CD14-positive monocyte (primary cell): ENCODE results near the gene MRPL50. TPM values are rescaled to one million over a fixed set of nuclear protein-coding genes. Genes with fewer than 3 reads are reported as not detected.

Experiments
- DNase-seq, 3 donors: peaks; one replicate each; pipeline ENCODE4 v3.0.0-alpha.2; 2011 to 2022
- H2AFZ ChIP-seq: 2 replicates; pipeline ENCODE4 v1.6.0; 2012; ENCODE audit warnings: mild to moderate bottlenecking, low read depth, low read length, inconsistent platforms; ENCODE audit not compliant: insufficient read depth, poor library complexity, severe bottlenecking
- H3K27ac ChIP-seq, 2 donors: 1 replicate in 1 of 2; 2 replicates in 1 of 2; pipeline ENCODE4 v1.5.1; 2012 to 2013; ENCODE audit warnings: low read length in 2 of 2, control low read depth in 1 of 2, inconsistent platforms in 1 of 2, low read depth in 1 of 2, mild to moderate bottlenecking in 1 of 2
- H3K27me3 ChIP-seq, 2 donors: one replicate each; pipeline versions ENCODE4 v1.6.0 to v1.6.1; 2011 to 2013; ENCODE audit warnings: low read length in 2 of 2; ENCODE audit not compliant: control insufficient read depth in 2 of 2, insufficient read depth in 2 of 2
- H3K36me3 ChIP-seq, 2 donors: replicated peaks in 1 of 2; 1 replicate in 1 of 2; 2 replicates in 1 of 2; pipeline versions ENCODE4 v1.5.1 to v1.6.1; 2012 to 2013; ENCODE audit warnings: low read length in 2 of 2, control low read depth in 1 of 2, inconsistent platforms in 1 of 2, mild to moderate bottlenecking in 1 of 2; ENCODE audit not compliant: insufficient read depth in 2 of 2, control insufficient read depth in 1 of 2
- H3K4me1 ChIP-seq, 2 donors: 1 replicate in 1 of 2; 2 replicates in 1 of 2; pipeline versions ENCODE4 v1.5.1 to v1.6.1; 2012 to 2013; ENCODE audit warnings: low read length in 2 of 2, control low read depth in 1 of 2, inconsistent platforms in 1 of 2, mild to moderate bottlenecking in 1 of 2, moderate library complexity in 1 of 2; ENCODE audit not compliant: insufficient read depth in 2 of 2, control insufficient read depth in 1 of 2
- H3K4me2 ChIP-seq: replicated peaks from 2 replicates; pipeline ENCODE3; 2012; ENCODE audit warnings: low read length, moderate library complexity, mild to moderate bottlenecking; ENCODE audit not compliant: poor library complexity, severe bottlenecking; ENCODE audit errors: extremely low read depth
- H3K4me3 ChIP-seq, 3 experiments: fragments of 200-600 bp in 1 of 3; sonication (generic) in 1 of 3; replicated peaks in 1 of 3; 1 replicate in 2 of 3; 2 replicates in 1 of 3; pipeline ENCODE4 v1.5.1; 2011 to 2013; ENCODE audit warnings: low read length in 3 of 3, mild to moderate bottlenecking in 3 of 3, control low read depth in 2 of 3, low read depth in 2 of 3, inconsistent platforms in 1 of 3, moderate library complexity in 1 of 3
- H3K79me2 ChIP-seq: 2 replicates; pipeline ENCODE4 v1.6.0; 2012; ENCODE audit warnings: mild to moderate bottlenecking, control low read depth, inconsistent platforms, low read length, moderate library complexity; ENCODE audit not compliant: insufficient read depth
- H3K9ac ChIP-seq: 2 replicates; pipeline ENCODE4 v1.6.0; 2017; ENCODE audit warnings: low read length, mild to moderate bottlenecking; ENCODE audit not compliant: insufficient read depth, poor library complexity, severe bottlenecking
- H3K9me3 ChIP-seq, 2 donors: replicated peaks in 1 of 2; 1 replicate in 1 of 2; 2 replicates in 1 of 2; pipeline versions ENCODE4 v1.5.1 to v1.6.1; 2012 to 2013; ENCODE audit warnings: low read length in 2 of 2, control low read depth in 1 of 2; ENCODE audit not compliant: control insufficient read depth in 1 of 2, insufficient read depth in 1 of 2
- H4K20me1 ChIP-seq: 2 replicates; pipeline ENCODE4 v1.6.0; 2012; ENCODE audit warnings: mild to moderate bottlenecking, low read length, control low read depth, moderate library complexity; ENCODE audit not compliant: insufficient read depth
- H3K27ac Mint-ChIP-seq, 7 donors: one replicate each; pipeline ENCODE4 v1.8.0; 2020; ENCODE audit warnings: mild to moderate bottlenecking in 7 of 7, mixed read lengths in 7 of 7, moderate library complexity in 6 of 7, inconsistent platforms in 2 of 7
- H3K27me3 Mint-ChIP-seq, 3 donors: one replicate each; pipeline ENCODE4 v1.8.0; 2021 to 2022; ENCODE audit warnings: low read depth in 3 of 3, mild to moderate bottlenecking in 3 of 3, mixed read lengths in 3 of 3, moderate library complexity in 3 of 3, inconsistent platforms in 1 of 3
- H3K36me3 Mint-ChIP-seq, 2 donors: one replicate each; pipeline ENCODE4 v1.8.0; 2020; ENCODE audit warnings: mixed read lengths in 2 of 2, inconsistent platforms in 1 of 2, mild to moderate bottlenecking in 1 of 2
- H3K4me1 Mint-ChIP-seq: one replicate; pipeline ENCODE4 v1.8.0; 2020; ENCODE audit warnings: mild to moderate bottlenecking, mixed read lengths
- H3K4me3 Mint-ChIP-seq, 2 donors: one replicate each; pipeline ENCODE4 v1.8.0; 2020; ENCODE audit warnings: mild to moderate bottlenecking in 2 of 2, mixed read lengths in 2 of 2, moderate library complexity in 1 of 2
- H3K9me3 Mint-ChIP-seq, 7 donors: one replicate each; pipeline ENCODE4 v1.8.0; 2020 to 2022; ENCODE audit warnings: mixed read lengths in 7 of 7, mild to moderate bottlenecking in 6 of 7, moderate library complexity in 6 of 7, inconsistent platforms in 2 of 7
- CTCF ChIP-seq: fragments of 200-600 bp; IDR thresholded peaks from one replicate; pipeline ENCODE4 v1.8.0; 2022; ENCODE audit warnings: antibody characterized with exemption, mild to moderate bottlenecking
- WGBS: methylation state at CpG from one replicate; pipeline ENCODE4 v1.1.5; 2013; ENCODE audit warnings: missing lambda C conversion rate; ENCODE audit not compliant: insufficient coverage; 5-methylcytosine and 5-hydroxymethylcytosine counted together
- intact Hi-C, 2 donors: fragments of 100-400 bp; cut with micrococcal nuclease; formaldehyde crosslinking; loops; one replicate each; pipeline versions ENCODE4 v1.15.0 to v1.15.1; 2023
- polyA plus RNA-seq, 3 donors: library from polyadenylated mRNA; depleted of rRNA in 1 of 3; unstranded in 2 of 3; stranded (reverse) in 1 of 3; fragments of 300-500 nt in 2 of 3; fragments of >200 nt in 1 of 3; fragmentation: Illumina TruSeq in 2 of 3; gene quantifications; 1 replicate in 2 of 3; 2 replicates in 1 of 3; pipeline ENCODE4 v1.2.3, GENCODE V29; 2012 to 2021

MRPL50 gene
- polyA plus RNA-seq, 3 donors: 1.9 to 4.9 (median 4.8) TPM

GRCh38 chr9:101418518-101419430 is 20.4 kb upstream of the MRPL50 start:
- TF ChIP-seq CTCF: no peak
- WGBS: 66% methylated on average over 5 of the region's 7 CpGs
- Histone ChIP-seq H3K4me2 (no peak overlapping the region), H4K20me1 (no peaks in the 10 kb centered on the region), H3K27ac (no peak overlapping the region), H3K9ac (no peak overlapping the region), H3K4me3 (no peak overlapping the region), H3K9me3 (peaks cover 8 to 20% of the 10 kb centered on the region in 2 donors), H2AFZ (no peak overlapping the region), H3K4me1 (no peaks in the 10 kb centered on the region), H3K27me3 (no peaks in the 10 kb centered on the region), H3K79me2 (no peaks in the 10 kb centered on the region), H3K36me3 (no peaks in the 10 kb centered on the region)
- Mint-ChIP-seq H3K27ac (no peak overlapping the region), H3K4me1 (no peaks in the 10 kb centered on the region), H3K4me3 (no peak overlapping the region), H3K9me3 (peaks cover 6 to 26% (median 10%) of the 10 kb centered on the region in 7 donors), H3K27me3 (peaks cover 0 to 1% (median 0%) of the 10 kb centered on the region in 3 donors), H3K36me3 (no peaks in the 10 kb centered on the region)
- DNase-seq: no peak
- intact Hi-C loops: no loop called here

- intact Hi-C loops: no loop called here
- Histone ChIP-seq H3K79me2 (no peaks in the 10 kb centered on the region), H3K9ac (no peak overlapping the region), H3K27me3 (no peaks in the 10 kb centered on the region), H3K4me1 (no peaks in the 10 kb centered on the region), H3K9me3 (peaks cover 9 to 28% of the 10 kb centered on the region in 2 donors), H3K27ac (no peak overlapping the region), H3K4me3 (no peak overlapping the region), H4K20me1 (no peaks in the 10 kb centered on the region), H2AFZ (no peak overlapping the region), H3K36me3 (no peaks in the 10 kb centered on the region), H3K4me2 (no peak overlapping the region)
- DNase-seq: no peak
- TF ChIP-seq CTCF: no peak
- Mint-ChIP-seq H3K4me1 (no peaks in the 10 kb centered on the region), H3K27me3 (peaks cover 0 to 1% (median 0%) of the 10 kb centered on the region in 3 donors), H3K9me3 (peaks cover 14 to 33% (median 16%) of the 10 kb centered on the region in 7 donors), H3K4me3 (no peak overlapping the region), H3K36me3 (no peaks in the 10 kb centered on the region), H3K27ac (no peak overlapping the region)
Observed at GRCh38 chr9:101417977-101418376, 19.6 kb upstream of the MRPL50 start.
